Psoas muscle (tissue), 8 donors: ENCODE data around the gene TMEM247. TPM values are rescaled to one million over a fixed set of nuclear protein-coding genes. Genes with fewer than 3 reads are reported as not detected.

Experiments
- ATAC-seq, 4 donors: fragments of 200-7000 bp; cut with Tn5 transposase; one replicate each; pipeline ENCODE4 v1.9.1; 2020; ENCODE audit warnings: moderate library complexity in 3 of 4, mild to moderate bottlenecking in 2 of 4
- DNase-seq, 2 donors: peaks; one replicate each; pipeline ENCODE4 v3.0.0-alpha.2; 2020
- H3K27ac ChIP-seq: fragments of 200-600 bp; one replicate; pipeline ENCODE4 v1.8.0; 2022
- H3K27me3 ChIP-seq, 3 donors: fragments of 200-600 bp in 1 of 3; one replicate each; pipeline versions ENCODE4 v1.6.1 to v1.8.0; 2013 to 2022; ENCODE audit warnings: low read length in 2 of 3, mild to moderate bottlenecking in 2 of 3, moderate library complexity in 1 of 3; ENCODE audit not compliant: insufficient read depth in 3 of 3
- H3K36me3 ChIP-seq, 2 donors: fragments of 200-600 bp in 1 of 2; one replicate each; pipeline versions ENCODE4 v1.6.1 to v1.8.0; 2013 to 2022; ENCODE audit warnings: low read depth in 1 of 2, mild to moderate bottlenecking in 1 of 2, moderate library complexity in 1 of 2; ENCODE audit not compliant: insufficient read depth in 1 of 2
- H3K4me1 ChIP-seq: fragments of 200-600 bp; one replicate; pipeline ENCODE4 v1.8.0; 2022
- H3K4me3 ChIP-seq: fragments of 200-600 bp; one replicate; pipeline ENCODE4 v1.8.0; 2022; ENCODE audit warnings: mild to moderate bottlenecking
- H3K9me3 ChIP-seq: fragments of 200-600 bp; one replicate; pipeline ENCODE4 v1.8.0; 2022
- CTCF ChIP-seq: fragments of 200-600 bp; IDR thresholded peaks from one replicate; pipeline ENCODE4 v1.8.0; 2022; ENCODE audit warnings: antibody characterized with exemption
- WGBS, 3 donors: extraction: QIAGEN DNeasy Blood & Tissue Kit; methylation state at CpG; one replicate each; pipeline versions ENCODE4 v1.1.6 to v1.1.7; 2013; 5-methylcytosine and 5-hydroxymethylcytosine counted together
- intact Hi-C, 2 donors: fragments of 100-400 bp; cut with DNase I; formaldehyde crosslinking; loops; one replicate each; pipeline versions ENCODE4 v1.11.0 to v1.14.2; 2022
- long read RNA-seq, 2 donors: library from polyadenylated mRNA; unstranded; transcript quantifications; one replicate each; pipeline ENCODE4 v2.0.0, GENCODE V29; 2021
- polyA plus RNA-seq, 3 donors: library from polyadenylated mRNA; stranded (reverse); fragments of 200-250 nt; gene quantifications; one replicate each; pipeline ENCODE4 v1.2.3, GENCODE V29; 2013
- total RNA-seq, 4 donors: library from RNA; stranded (reverse); fragmentation: NEBNext Ultra II Directional in 2 of 4; extraction: Animal tissue kit (Norgen Biotek cat#: 25700) in 2 of 4; gene quantifications; one replicate each; pipeline versions ENCODE4 v1.2.1 to v1.2.4, GENCODE V29; 2021 to 2023
- donor health status: healthy with polysubstance abuse.
- donor health status: DM: no; HTN: no; CAD: no; lungs with moderate emphysema.
- donor health status: Bipolar disorder and iron deficiency.
- donor health status: healthy.
- donor health status: DM: yes; HTN: yes; CAD: no.
- donor health status: DM: no; HTN: no; CAD: no.
- donor health status: DM: no; HTN: no; CAD: no.
- donor health status: DM: yes; HTN: yes; CAD: no.

TMEM247 gene
- total RNA-seq (not detected), polyA plus RNA-seq (not detected)
- long read RNA-seq, donor 1: 0 reads
- long read RNA-seq, donor 2: 0 reads

DNA sequence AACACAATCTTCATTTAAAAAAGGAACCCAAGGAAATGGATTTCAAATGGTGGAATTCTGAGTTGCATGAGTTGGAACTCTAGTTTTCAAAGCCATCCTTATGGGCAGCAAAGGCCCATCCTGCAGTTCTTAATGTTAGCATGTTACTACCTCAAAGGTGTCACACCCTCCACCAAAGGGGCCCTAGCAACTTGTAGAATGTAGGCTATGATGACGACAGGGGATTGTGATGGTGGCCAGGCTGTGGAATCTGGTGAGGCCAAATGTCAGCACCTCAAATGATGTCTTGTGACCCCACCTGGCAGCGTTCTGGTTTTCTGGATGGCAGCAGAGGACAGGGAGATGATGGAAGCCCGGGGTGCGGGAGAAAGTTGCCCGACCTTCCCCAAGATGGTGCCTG lies at the start of gene TMEM247:
Gene TMEM247, plus strand, starts transcription at position 301 of the 400 bp plus-strand sequence.
- no peaks in the 10 kb centered on the region for H3K9me3 ChIP-seq
- H3K36me3 ChIP-seq: no peaks in the 10 kb centered on the region
- ATAC-seq: no peak
- no peak for DNase-seq
- H3K27ac ChIP-seq: no peak within 1 kb of the TSS
- no peaks in the 10 kb centered on the region for H3K4me1 ChIP-seq
- no peak within 1 kb of the TSS for H3K4me3 ChIP-seq
- WGBS, 3 donors: 73 to 77% (median 76%) methylated on average over 5 of the region's 5 CpGs
- no peaks in the 10 kb centered on the region for H3K27me3 ChIP-seq
- TF ChIP-seq CTCF: no peak
- intact Hi-C loops: no loop called here

GRCh38 chr2:46430413-46430812 lies 49.0 kb upstream of the TMEM247 start:
- ATAC-seq (no peak), DNase-seq (no peak)
- Histone ChIP-seq H3K27ac (no peak overlapping the region), H3K4me3 (no peak overlapping the region), H3K27me3 (no peaks in the 10 kb centered on the region), H3K4me1 (no peaks in the 10 kb centered on the region), H3K36me3 (no peaks in the 10 kb centered on the region), H3K9me3 (no peaks in the 10 kb centered on the region)
- intact Hi-C loops: no loop called here
- no peak for TF ChIP-seq CTCF
- WGBS, 3 donors: 78 to 90% (median 80%) methylated on average over 1 of the region's 1 CpG

GRCh38 chr2:46430992-46431391 lies 48.4 kb upstream of the TMEM247 start:
- 55 to 96% (median 90%) methylated on average over 1 of the region's 1 CpG for WGBS, 3 donors
- intact Hi-C loops: no loop called here
- no peaks in the 10 kb centered on the region for H3K27me3 ChIP-seq
- no peak overlapping the region for H3K27ac ChIP-seq
- ATAC-seq: no peak
- no peak overlapping the region for H3K4me3 ChIP-seq
- H3K4me1 ChIP-seq: no peaks in the 10 kb centered on the region
- no peak for TF ChIP-seq CTCF
- DNase-seq: no peak
- no peaks in the 10 kb centered on the region for H3K9me3 ChIP-seq
- no peaks in the 10 kb centered on the region for H3K36me3 ChIP-seq

DNA sequence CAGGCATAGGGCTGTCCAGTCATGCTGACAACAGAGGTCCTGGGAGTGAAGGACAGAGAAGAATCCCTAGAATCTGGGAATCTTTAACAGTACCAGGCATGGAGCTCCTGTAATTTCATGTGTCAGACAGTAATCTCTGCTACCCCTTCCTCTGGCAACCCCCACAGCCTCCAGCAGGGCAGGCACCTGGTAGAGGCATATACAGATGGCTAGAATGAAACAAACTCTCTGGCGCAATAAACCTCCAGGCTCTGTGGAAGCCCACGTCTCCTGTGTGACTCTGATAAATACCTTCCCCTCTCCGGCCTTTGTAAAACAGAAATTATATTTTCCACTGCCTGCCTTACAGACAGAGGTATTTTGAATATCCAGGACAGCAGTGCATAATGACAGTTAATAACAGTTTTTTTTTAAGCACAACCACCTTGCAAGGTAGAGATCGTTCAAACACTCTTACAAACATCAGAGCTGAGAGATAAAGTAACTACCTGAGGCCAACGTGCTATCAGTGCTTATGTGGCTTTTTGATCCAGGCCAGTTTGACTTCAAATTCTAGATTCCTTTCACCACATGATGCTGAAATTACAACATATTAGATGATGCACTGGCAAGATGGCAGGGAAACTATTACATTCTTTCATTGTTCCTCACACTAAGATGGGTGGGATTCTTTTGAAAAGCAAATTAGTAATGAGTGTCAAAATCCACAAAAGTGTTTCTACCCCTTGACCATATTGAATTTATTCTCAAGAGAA lies 47.7 kb upstream of the TMEM247 start:
- no peak for ATAC-seq
- Histone ChIP-seq H3K27ac (no peak overlapping the region), H3K27me3 (no peaks in the 10 kb centered on the region), H3K4me3 (no peak overlapping the region), H3K4me1 (no peaks in the 10 kb centered on the region), H3K36me3 (no peaks in the 10 kb centered on the region), H3K9me3 (no peaks in the 10 kb centered on the region)
- TF ChIP-seq CTCF: no peak
- no peak for DNase-seq
- intact Hi-C loops: no loop called here
- 76 to 81% (median 77%) methylated on average over 5 of the region's 5 CpGs for WGBS, 3 donors

GRCh38 chr2:46434851-46435273 lies 44.5 kb upstream of the TMEM247 start:
- Histone ChIP-seq H3K36me3 (no peaks in the 10 kb centered on the region), H3K27me3 (no peaks in the 10 kb centered on the region), H3K9me3 (no peaks in the 10 kb centered on the region), H3K27ac (no peak overlapping the region), H3K4me1 (no peaks in the 10 kb centered on the region), H3K4me3 (no peak overlapping the region)
- no peak for ATAC-seq
- intact Hi-C loops: no loop called here
- 76 to 88% (median 78%) methylated on average over 3 of the region's 3 CpGs for WGBS, 3 donors
- DNase-seq: no peak
- TF ChIP-seq CTCF: no peak
